Testis (tissue), 2 donors: ENCODE measurements around the gene TBC1D13.

ENCODE experiments used
- CTCF ChIP-seq, 3 experiments: fragments of 450-650 bp in 2 of 3; fragments of 200-600 bp in 1 of 3; sonication (generic) in 1 of 3; IDR thresholded peaks; one replicate each; pipeline ENCODE4 v1.5.1; 2016 to 2019; ENCODE audit warnings: antibody characterized with exemption in 3 of 3, mild to moderate bottlenecking in 2 of 3, moderate library complexity in 1 of 3
- POLR2A ChIP-seq: fragments of 450-650 bp; IDR thresholded peaks from one replicate; pipeline ENCODE4 v1.6.1; 2017; ENCODE audit warnings: antibody characterized with exemption, mild to moderate bottlenecking, moderate library complexity

GRCh38 chr9:128825923-128826700 lies 39.1 kb downstream of the TBC1D13 start:
- TF ChIP-seq CTCF (IDR thresholded peaks at IDR 0.05) (no peak), POLR2A (no peak)
